Left kidney (tissue), 2 donors: Measurements from ENCODE around the gene SLC4A3. TPM values are rescaled to one million over a fixed set of nuclear protein-coding genes. Genes with fewer than 3 reads are reported as not detected.
A peak's percentile ranks its signal among the peaks of the same experiment; 100 is the strongest.
"Not testable (repeated sequence)": the region's sequence is repeated elsewhere in the genome, so short reads cannot be mapped to it uniquely, and the experiment has no call there.

ENCODE experiments used
- DNase-seq: peaks from one replicate; pipeline ENCODE4 v3.0.0-alpha.2; 2013
- polyA plus RNA-seq: library from polyadenylated mRNA; unstranded; fragments of 120-200 nt; gene quantifications from one replicate; pipeline ENCODE4 v1.2.1, GENCODE V29; 2013; ENCODE audit not compliant: insufficient read length

Gene SLC4A3
- polyA plus RNA-seq, 1 donor: 7.9 TPM

DNA sequence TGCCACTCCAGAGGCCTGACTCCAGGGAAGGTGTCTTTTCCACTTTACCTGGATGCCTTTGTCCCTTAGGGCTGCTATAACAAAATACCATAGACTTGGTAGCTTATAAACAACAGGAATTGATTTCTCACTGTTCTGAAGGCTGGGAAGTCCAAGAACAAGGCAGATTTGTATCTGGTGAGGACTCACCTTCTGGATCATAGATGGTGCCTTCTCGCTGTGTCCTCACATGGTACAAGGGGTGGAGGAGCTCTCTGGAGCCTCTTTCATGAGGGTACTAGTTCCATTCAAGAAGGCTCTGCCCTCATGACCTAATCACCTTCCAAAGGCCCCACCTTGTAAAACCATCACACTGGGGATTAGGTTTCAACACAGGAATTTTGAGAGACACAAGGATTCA, 52.1 kb downstream of the SLC4A3 start:
- no peak for DNase-seq

DNA sequence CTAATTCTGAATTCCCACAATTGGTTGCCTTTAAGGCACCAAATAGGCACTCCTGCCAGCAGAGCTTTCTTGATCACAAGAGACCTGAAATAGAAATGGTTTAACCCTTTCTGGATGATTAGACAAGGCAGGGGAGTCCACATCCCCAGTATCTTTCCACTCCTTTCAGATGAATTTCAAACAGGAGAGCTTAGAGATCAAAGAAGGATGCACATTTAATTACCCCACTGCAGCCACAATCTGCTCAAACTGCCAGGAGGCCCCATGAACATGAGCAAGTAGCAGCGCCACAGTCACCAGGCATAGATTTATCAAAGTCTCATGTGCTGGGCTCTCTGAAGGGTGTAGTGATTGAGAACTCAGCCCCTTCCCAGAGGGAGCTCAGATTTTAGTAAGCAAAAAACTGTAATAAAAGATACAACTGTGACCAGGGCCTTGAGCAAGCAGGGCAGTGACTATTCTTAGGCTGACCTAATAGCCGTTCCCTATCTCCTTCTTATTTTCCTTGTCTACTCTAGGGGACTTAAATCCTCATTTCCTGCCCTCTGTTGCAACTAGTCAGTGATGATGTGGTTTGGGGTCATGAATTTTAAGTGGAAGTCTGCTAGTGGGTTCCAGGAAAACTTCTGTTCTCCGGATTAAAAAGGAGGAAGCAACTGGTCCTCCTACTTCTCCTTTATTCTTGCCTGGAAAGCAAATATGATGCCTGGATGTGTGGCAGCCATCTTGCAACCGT, 53.7 kb downstream of the SLC4A3 start:
- DNase-seq: no peak

DNA sequence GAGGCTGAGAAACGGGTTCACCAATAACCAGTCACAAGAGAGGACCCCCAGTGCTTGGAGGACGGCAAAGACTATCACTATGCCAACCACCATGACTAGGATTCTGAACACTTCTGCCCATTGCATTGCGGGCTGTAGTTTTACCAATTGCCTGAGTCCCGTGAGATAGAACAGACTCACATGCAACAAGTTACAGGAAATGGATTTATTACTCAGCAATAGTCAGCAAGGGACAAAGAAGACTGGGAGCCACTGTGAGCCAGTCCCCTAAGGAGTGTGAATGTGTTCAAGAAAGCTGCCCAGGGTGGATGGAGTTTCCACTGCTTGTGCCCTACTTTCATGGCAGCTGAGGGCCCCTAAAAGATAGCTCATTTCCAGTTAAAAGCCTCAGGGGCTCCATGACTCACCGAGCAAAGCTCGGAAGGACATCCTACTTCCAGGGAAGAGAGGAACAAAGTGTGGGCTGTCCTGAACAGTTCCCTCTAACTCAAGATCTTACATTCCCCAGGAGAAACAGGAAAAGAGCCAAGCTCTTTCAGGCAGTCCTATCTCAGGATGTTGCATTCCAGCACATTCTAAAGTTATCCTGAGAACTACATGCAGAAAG, 54.4 kb downstream of the SLC4A3 start:
- no peak for DNase-seq

DNA sequence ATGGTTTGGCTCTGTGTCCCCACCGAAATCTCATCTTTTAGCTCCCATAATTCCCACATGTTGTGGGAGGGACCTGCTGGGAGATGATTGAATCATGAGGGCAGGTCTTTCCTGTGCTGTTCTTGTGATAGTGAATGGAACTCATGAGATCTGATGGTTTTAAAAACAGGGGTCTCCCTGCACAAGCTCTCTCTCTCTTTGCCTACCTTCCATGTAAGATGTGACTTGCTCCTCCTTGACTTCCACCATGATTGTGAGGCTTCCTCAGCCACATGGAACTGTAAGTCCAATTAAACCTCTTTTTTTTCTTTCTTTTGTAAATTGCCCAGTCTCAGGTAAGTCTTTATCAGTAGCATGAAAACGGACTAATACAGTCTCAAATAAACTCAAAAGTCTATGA, 56.0 kb downstream of the SLC4A3 start:
- DNase-seq: not testable (repeated sequence)

DNA sequence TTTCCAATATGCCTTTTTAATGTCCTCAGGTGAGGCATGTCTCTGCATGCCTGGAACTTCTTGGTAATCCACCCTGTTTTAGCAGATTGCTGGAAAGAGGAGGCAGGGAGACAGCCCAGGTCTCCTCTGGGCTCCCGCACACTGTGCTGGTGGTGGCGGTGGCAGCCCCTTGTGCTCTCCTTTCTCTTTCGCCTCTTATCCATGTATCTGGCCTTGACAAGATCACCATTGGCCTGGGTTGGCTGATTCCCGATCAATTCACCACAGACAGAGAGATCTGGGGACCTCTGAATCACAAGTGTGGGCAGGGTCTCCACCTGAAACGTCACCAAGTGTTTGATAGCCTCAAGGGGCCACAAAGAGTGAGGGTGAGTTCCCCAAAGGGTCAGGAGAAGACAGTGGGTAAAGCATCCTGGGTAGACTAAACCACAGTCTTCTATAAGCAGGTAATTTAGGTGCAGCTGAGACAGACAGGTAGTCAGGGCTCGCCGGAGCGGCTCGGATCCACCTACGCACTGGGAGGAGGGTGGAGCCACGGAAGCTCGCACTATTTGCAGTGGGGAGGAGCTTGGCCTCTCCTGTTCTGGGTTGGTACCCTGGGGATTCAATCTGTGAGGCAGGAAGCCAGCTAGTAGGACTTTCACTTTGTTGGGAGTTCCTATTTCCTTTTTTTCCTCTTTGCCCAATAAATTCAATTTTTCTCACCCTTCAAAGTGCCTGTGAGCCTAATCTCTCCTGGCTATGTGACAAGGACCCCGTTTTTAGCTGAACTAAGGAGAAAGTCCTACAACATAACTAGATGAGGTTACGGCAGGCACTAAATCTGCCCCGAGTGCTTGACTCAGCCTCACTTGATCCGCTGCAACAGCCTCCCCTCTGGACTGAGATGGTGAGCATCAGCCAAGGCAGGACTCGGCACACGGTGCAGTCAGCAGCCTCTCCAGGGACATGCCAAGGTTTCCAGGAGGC, 57.6 kb downstream of the SLC4A3 start:
- DNase-seq: peak; percentile 72

DNA sequence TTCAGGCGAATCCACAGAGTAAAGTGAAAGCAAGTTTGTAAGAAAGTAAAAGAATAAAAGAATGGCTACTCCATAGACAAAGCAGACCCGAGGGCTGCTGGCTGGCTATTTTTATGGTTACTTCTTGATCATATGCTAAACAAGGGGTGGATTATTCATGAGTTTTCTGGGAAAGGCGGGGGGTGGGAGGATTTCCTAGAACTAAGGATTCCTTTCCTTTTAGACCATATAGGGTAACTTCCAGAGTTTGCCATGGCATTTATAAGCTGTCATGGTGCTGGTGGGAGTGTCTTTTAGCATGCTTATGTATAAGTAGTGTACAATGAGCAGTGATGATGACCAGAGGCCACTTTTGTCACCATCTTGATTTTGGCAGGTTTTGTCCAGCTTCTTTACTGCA, 59.8 kb downstream of the SLC4A3 start:
- no peak for DNase-seq

DNA sequence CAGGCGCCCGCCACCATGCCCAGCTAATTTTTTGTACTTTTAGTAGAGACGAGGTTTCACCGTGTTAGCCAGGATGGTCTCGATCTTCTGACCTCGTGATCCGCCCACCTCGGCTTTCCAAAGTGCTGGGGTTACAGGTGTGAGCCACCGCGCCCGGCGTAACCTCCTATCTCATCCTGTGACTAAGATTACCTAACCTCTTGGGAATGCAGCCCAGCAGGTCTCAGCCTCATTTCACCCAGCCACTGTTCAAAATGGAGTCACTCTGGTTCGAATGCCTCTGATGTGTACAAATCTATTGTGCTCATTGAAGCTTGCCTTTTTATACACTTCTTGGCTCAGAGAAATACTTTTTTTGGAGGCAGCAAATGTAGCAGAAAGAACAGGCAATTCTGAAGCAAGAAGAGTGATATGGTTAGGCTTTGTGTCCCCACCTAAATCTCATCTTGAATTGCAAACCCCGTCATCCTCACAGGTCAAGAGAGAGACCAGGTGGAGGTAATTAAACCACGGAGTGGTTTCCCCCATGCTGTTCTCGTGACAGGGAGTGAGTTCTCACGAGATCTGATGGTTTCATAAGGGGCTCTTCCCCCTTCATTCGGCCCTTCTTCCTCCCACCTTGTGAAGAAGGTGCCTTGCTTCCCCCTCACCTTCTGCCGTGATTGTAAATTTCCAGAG, 60.6 kb downstream of the SLC4A3 start:
- no peak for DNase-seq

DNA sequence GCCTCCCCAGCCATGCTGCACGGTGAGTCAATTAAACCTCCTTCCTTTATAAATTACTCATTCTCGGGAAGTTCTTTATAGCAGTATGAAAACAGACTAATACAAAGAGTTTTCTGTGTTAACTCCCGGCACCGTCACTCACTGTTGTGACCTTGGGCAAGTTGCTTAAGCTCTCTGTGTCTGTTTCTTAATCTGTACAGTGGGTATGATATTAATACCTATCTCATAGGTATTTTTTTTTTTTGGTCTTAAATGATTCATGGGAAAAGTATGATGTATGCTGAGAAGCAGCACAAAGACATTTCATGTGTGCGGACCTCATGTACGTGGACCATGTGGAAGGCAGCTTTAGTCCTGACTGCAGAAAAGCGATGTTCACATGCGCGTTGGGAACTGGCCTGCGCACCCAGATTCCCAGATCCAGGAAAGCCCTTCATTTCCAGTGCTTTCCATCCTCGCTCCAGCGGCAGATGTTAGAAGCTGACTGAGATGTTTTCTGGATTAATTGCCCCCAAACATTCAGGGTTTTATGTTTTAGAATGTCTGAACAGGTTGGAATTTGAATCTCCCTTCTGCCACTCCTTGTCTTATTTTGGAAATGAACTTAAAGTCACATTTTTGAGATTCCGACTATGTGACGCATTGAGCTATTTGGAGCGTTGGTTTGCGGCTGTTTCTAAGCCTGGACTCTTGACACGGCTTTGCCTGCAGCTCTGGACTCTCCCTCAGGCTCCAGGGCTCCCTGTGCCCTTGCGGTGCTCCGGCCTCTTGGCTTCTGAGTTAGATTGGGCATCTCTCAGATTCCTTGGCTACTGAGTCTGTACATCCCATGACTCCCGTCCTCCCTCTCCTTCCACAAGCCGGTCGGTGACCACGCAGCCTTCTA, 61.4 kb downstream of the SLC4A3 start:
- DNase-seq: no peak

DNA sequence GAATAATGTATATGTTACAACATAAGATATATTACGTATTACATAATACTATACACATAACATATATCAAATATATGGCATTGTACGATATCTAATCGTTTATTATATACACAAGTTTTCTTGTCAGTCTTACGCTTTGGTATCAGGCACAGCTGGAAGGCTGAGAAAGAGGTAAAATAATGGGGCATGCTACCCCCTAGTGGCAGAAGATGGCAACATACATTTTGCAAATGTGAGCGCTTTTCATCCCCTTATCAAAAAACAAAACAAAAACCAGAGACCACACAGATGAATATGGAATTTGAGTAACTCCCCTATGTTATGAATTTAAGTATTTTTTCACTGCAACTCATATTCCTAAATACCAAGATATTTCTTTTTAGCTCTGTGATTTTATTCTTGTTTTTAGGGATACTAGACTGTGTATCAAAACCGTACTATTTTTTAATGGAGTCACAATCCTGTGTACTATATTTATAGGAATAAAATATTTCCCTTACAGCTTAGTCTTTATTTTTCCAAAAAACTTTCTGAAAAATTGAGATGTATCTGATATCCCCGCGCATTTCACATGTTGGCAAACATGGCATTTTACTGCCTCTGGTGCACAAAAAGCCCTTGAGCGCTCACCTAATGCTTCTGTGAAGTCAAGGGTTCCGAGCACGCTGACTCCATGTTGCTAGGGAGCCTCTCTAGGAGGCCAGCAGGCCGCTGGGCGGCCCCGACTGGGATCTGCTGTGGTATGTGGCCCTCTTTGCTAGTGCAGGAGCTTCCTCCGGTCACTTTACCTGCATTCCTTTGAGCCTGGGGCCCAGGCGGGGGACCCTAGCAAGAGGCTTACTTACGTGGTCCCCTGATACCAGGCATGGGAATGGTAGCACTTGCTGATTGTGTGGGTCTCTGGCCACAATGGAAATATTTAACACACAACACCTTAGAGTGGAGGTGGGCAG, 62.5 kb downstream of the SLC4A3 start:
- peak; percentile 63 for DNase-seq

DNA sequence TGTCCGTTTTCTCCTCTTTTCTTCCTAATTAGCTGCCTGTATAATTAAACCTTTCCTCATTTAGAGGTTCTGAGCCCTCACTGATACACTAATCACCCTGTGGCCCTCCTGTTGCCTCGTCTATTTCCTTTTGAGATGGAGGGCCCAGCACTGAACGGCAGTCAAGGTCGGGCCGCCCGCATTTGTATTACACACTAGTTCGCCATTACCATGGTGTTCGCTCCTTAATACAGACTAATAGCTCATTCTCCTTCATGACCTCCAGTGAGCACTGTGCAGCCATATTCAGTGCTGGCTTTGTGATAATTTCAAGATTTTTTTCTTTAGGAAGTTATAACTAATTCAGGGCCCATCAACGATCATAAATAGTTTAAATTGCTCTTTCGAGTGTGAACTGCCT, 64.1 kb downstream of the SLC4A3 start:
- no peak for DNase-seq

Other genes starting within 250 kb of the SLC4A3 start
- 60.2 TPM for gene DNPEP, start 239.7 kb upstream of the SLC4A3 start, polyA plus RNA-seq
- 5.9 TPM for gene DES, start 209.3 kb upstream of the SLC4A3 start, polyA plus RNA-seq
- 10.8 TPM for gene SPEG, start 192.8 kb upstream of the SLC4A3 start, polyA plus RNA-seq
- 41.7 TPM for gene GMPPA, start 128.7 kb upstream of the SLC4A3 start, polyA plus RNA-seq
- gene ASIC4, start 113.1 kb upstream of the SLC4A3 start, polyA plus RNA-seq: 0.20 TPM
- 20.3 TPM for gene CHPF, start 83.8 kb upstream of the SLC4A3 start, polyA plus RNA-seq
- 2.5 TPM for gene TMEM198, start 83.6 kb upstream of the SLC4A3 start, polyA plus RNA-seq
- gene OBSL1, start 56.1 kb upstream of the SLC4A3 start, polyA plus RNA-seq: 136 TPM
- 2.0 TPM for gene INHA, start 55.3 kb upstream of the SLC4A3 start, polyA plus RNA-seq
- gene STK11IP, start 29.8 kb upstream of the SLC4A3 start, polyA plus RNA-seq: 31.2 TPM